ENCODE data around the gene EIF6. TPM values are rescaled to one million over a fixed set of nuclear protein-coding genes. Genes with fewer than 3 reads are reported as not detected.
A peak's percentile ranks its signal among the peaks of the same experiment; 100 is the strongest.

Gene EIF6
- total RNA-seq, 1 donor from 2014 or later, result 66.9 TPM

DNA sequence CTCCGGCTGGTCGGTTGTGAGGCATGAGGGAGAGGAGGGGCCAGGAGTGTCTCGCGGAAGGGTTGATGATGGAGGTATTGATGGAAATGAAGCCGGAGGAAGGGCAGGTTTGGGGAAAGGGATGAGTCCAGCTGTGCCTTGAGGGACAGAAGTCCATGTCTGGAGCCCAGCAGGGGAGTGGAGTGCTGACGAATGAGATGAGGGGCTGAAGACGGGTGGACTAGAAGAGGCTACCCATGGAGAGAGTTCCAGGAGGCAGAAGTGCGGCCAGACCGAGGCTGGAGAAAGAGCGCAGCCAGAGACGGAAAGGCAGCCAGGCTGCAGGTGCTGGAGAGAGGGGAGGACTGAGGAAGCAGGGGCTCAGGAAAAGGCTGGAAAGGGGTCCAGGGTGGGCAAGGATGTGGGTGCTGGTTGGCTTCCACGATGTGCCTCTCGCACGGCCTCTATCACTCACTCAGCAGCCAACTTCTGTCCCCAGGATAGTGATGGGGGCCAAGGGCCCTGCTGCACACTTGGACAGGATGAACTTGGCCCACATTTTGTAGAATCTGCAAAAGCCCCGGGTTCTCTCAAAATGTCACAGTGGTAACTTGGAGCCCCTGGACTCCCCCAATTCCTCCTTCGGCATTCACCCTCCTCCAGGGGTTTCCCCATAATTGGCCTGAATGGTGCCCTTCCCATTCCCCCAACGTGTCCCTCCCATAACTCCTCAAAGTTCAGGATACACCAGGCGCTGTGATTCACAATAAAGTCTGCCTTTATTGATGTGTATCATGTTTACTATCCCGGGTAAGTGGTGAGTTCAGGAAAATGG, 627 bp upstream of the EIF6 start:
- DNase-seq (ENCODE audit: low spot score) (no peak), ATAC-seq (no peak)
- intact Hi-C loops (cut with DNase I), result no loop called here

DNA sequence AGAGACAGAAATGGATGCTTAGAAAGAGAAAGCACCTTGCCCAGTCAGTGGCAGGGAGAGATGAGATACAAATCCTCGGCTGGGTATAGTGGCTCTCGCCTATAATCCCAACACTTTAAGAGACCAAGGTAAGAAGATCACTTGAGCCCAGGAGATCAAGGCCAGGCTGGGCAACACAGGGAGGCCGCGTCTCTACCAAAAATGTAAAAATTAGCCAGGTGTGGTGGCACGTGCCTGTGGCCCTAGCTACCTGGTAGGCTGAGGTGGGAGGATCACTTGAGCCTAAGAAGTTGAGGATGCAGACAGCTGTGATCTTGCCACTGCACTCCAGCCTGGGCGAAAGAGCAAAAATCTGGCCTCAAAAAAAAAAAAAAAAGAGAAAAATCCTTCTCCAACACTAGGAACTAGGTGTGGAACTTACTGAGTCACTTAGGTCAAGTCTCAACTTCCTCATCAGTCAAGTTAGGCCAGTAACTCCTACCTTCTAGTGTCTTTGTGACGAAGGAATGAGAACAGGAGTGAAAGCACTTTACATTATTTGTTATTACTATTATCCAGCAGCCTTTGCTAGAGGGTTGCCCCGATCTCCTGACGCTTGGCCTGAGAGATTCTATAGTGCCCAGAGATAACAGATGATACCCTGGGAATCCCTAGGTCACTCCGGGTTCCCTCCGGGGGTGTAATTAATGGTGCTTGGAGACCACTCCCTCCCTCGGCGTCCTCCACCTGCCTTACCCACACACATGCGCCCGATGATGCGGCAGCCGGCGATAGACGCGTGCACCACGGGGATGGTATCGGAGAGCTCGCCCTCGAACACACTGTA, 918 bp downstream of the EIF6 start:
- ATAC-seq, result peak; percentile 7
- no peak for DNase-seq (ENCODE audit: low spot score)
- intact Hi-C loops (cut with DNase I), result no loop called here

DNA sequence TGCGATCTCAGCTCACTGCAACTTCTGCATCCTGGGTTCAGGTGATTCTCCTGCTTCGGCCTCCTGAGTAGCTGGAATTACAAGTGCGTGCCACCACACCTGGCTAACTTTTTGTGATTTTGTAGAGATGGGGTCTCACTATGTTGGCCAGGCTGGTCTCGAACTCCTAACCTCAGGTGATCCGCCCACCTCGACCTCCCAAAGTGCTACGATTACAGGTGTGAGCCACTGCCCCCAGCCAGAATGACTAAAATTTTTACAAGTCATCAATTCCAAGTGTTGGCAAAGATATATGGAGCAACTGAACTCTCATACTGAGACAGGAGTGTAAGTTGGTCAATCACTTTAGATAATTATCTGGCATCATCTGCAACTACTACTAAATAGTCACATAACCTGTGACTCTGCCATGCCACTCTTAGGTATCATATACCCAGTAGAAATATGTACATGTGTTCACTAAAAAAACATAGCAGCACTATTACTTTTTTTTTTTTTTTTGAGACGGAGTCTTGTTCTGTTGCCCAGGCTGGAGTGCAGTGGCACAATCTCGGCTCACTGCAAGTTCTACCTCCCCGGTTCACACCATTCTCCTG, 3.0 kb downstream of the EIF6 start:
- ATAC-seq, result no peak
- intact Hi-C loops (cut with DNase I), result no loop called here
- DNase-seq (ENCODE audit: low spot score), result no peak

DNA sequence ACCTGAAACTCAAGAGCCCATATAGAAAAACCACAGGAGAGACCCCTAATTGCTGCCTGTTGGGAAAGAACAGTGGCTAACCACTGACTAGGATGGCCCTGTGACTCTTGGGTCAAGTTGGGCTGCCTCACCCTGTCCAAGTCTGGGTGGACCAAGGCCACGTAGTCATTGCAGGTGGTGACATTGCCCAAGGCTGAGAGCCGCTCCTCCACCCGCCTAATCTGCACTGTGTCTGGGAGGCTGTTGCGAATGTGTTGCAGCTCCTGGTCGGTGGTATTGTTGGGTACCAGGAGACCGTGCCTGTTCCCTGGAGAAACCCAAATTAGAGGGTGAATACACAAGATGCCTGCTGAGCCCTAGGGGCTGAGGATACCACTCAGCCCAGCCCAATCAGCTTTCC, 4.0 kb downstream of the EIF6 start:
- ATAC-seq (no peak), DNase-seq (ENCODE audit: low spot score) (no peak)
- intact Hi-C loops (cut with DNase I), result no loop called here

DNA sequence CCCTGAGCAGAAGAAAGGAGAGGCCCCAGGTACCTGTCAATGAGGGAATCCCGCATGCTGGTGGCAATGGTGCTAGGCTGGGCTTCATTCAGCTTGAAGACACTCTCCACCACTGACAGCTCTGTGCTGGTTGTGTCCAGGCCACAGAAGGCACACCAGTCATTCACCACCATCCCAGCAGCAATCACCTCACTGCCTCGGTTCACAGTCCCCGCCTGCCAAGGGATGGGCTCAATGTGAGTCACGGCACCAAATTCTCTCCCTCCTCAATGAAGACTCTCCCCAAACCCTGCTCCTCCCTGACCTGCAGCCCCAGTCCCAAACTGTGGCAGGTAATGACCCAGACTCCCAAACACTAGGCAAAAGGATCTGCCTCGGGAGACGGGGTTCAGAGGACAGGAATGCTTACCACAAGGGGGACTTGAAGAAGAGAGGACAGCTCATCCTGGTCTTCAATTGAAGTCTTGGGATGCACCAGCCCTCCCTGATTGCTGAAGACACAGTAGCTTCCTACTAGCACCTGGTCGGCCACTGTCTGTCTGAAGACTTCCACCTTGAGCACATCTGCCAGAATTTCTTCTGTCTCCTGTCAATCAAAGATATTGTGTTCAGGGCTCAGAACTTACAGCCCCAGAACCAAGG, 4.9 kb downstream of the EIF6 start:
- DNase-seq (ENCODE audit: low spot score) (no peak), ATAC-seq (no peak)
- intact Hi-C loops (cut with DNase I), result no loop called here

DNA sequence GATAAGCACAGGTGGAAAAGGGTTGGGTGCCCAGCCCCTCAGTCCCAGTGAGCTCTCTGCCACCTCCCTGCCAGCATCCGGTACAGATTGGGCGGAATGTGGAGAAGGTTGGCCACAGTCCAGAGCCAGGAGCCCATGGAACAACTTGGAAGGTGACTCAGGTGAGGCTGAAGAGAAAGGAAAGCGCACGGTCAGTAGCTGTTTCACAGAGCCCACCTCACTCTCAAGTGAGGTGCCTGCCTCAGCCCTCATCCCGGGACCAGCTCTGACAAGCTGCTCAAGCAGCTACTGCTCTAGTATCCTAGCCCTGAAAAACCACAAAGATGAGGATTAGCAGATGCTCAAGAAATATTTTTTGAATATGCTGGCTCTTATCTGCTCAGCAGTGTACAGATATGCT, 5.5 kb downstream of the EIF6 start:
- DNase-seq (ENCODE audit: low spot score), result no peak

DNA sequence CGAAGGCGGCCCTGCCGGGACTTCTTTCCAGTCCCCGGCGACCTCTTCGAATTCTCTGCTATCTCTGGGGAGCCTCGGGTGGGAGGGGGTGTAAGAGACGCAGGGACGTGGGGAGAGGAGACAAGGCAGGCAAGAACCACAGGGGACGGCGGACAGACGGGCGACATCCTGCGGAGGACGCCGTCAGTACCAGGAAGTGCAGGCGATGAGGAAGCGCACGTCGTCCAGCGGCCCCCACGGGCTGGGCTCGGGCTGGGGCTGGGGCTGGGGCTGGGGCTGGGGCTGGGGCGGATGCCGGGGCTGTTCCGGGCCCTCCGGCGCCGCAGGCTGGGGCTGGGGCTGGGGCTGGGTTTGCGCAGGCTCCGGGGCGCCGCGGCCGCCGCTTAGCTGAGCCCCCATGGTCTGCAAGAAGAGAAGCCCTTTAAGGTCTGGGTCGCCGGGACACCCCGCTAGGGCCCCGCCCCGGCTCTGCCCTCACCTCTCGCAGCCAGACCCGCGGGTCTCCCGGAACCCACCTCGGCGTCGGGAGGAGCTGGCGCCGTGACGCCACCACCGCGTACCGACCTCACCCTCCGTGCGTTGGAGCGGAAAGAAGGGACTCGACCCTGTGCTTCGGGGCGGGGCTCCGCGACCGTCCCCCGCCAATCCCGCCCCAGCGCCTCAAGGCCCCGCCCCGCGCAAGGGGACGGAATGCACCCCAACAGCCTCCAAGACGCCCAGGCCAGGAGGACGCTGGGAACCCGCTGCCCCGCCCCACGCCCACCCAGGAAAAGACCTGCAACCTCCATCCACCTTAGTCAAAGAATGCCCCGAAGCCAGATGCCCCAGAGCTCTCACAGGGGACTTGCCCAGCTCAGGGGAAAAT, 6.8 kb downstream of the EIF6 start, which contains the start of gene MMP24OS:
TSS of gene MMP24OS (minus strand) at position 592 of the 865 bp plus-strand sequence. CDS start at position 399, 193 bp downstream.
- ATAC-seq (peak; percentile 96), DNase-seq (ENCODE audit: low spot score) (peak; percentile 93)
- intact Hi-C loops (cut with DNase I), result no loop called here

More for the DNA sequence above, 5.5 kb downstream of the EIF6 start:
- ATAC-seq, result no peak
- intact Hi-C loops (cut with DNase I), result no loop called here

DNA sequence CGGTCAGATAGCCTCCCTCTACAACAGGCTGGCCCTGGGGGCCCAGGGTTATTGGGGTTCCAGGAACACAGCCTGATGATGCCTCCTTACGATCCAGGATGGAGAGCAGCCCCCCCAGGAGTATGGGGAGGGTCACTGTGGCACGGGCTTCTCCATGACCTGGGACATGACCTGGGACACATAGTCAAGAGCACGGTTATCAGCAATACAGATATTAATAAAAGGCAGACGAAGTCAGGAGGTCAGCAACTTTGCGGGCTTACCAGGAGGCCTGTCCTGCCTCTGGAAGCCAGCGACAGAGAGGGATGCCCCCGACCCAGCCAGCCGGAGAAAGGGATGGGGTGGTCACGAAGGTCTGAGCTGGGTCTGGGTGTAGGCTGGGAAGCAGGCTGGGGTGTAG, 7.4 kb downstream of the EIF6 start:
- DNase-seq (ENCODE audit: low spot score), result no peak
- ATAC-seq, result no peak
- intact Hi-C loops (cut with DNase I), result no loop called here

DNA sequence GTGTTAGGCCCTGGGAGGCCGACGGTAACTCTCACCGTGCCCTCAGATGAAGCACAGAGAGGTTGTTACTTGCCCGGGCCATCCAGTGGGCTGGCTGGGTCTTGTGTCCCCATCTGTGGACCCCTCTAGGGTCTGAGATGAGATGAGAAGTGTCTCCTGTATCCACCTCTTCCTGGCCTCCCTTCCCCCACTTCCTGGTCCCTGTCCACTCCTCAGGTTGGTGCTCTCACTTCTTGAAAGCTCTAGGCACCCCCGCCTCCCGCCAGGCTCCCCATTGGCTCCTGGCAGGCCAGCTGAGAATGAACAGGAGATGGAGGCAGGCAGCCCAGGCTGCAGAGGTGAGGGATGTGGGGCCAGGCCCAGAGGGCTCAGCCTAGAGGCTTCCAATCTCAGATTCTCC, 8.2 kb downstream of the EIF6 start:
- DNase-seq (ENCODE audit: low spot score), result no peak
- no peak for ATAC-seq
- intact Hi-C loops (cut with DNase I), result no loop called here

DNA sequence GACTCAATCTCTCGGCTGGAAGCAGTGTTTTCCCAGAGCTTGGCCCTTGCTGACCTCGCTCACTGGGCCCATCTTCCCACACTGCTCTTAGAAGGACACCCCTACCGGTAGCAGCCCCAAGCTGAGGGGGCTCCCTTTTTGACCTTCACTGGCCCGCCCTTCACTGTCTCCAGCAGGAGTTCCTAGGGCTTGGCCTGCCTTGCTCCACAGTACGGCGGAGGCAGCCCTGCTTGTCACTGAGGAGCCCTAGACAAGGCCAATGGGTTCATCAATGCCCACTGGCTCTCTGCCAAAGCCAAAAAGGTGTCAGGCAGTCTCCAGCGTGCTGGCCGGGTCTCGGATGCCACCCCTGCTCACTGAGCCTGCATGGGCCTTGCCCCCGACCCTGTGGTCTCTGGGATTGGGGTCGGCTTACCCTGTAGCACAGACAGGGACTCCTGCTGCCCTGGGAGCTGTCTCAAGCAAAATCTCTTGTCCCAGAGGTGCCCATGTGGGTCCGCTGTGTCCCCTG, 8.8 kb downstream of the EIF6 start:
- DNase-seq (ENCODE audit: low spot score), result no peak

DNA sequence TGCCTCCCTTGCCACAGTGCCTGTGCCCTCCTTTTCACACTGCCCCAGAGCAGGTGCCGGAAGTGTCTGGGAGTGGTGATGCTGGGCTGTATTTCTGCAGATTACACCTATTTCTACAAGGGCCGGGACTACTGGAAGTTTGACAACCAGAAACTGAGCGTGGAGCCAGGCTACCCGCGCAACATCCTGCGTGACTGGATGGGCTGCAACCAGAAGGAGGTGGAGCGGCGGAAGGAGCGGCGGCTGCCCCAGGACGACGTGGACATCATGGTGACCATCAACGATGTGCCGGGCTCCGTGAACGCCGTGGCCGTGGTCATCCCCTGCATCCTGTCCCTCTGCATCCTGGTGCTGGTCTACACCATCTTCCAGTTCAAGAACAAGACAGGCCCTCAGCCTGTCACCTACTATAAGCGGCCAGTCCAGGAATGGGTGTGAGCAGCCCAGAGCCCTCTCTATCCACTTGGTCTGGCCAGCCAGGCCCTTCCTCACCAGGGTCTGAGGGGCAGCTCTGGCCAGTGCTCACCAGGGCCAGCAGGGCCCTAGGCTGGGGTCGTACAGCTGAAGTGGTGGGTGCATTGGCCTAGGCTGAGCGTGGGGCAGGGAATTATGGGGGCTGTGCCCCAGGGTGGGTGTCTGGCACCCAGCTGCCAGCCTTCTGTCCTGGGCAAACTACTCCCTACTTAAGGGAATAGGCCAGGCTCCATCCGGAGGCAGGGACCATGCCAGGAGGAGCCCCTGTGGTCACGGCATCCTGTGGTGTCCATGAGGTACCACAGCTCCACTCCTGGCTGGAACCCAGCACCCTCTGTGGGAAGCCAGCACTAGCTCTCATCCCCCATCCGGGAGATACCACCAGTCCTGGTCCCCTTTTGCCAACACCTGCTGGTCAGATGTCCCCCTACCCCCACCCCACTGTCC, 10.1 kb downstream of the EIF6 start:
- intact Hi-C loops (cut with DNase I), result no loop called here
- DNase-seq (ENCODE audit: low spot score) (no peak), ATAC-seq (no peak)

More for the DNA sequence above, 8.8 kb downstream of the EIF6 start:
- intact Hi-C loops (cut with DNase I), result no loop called here
- ATAC-seq, result no peak

DNA sequence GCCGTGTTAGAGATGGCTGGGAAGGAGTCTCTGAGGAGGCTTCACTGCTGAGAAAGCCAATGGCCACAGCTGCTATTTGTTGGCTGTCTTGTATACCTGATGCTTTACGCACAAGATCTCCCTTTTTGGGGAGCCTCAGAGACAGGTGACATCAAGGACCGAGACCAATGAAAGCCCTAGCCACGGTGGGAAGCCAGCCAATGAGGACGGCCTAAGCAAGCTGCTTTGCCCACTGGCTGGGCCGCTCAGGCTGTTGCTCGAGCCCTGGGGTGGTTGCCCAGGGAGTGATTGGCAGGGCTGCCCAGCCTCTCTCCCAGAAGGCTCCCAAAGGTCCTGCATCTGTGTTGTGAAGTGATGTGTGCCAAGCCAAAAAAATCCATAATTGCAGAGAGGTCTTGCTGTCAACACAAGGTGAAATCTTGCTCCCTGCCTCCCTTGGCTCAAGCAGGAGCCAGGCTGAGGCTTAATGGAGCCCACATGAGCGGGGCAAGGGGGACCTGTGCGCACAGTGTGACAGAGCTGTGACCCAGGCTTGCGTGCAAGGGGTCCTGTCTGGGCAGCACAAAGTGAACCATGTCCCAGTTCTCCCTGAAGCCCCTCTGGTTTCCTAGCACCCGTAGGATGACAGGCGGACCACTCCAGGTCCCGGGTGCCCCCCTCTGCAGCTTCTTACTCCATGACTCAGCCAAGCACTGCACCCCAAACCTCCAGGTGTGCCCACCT, 11.0 kb downstream of the EIF6 start:
- ATAC-seq (no peak), DNase-seq (ENCODE audit: low spot score) (no peak)
- intact Hi-C loops (cut with DNase I), result no loop called here

DNA sequence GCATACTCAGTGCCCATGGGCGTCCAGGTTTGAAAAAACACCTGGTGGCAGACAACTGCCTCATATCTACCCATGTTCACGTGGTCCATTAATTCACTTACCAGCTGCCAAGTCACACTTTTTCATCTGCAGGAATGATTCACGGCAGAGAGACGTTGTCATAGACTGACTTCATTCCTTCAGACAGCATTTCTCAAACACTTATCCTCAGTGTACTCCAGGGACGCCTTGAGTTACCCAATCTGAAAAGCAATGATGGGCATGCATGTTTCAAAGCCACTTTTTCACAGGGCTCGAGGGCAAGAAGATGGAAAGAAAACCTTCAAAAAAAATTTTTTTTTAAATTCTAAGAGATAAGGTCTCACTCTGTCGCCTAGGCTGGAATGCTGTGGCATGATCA, 12.7 kb downstream of the EIF6 start:
- intact Hi-C loops (cut with DNase I), result no loop called here
- ATAC-seq (no peak), DNase-seq (ENCODE audit: low spot score) (no peak)

DNA sequence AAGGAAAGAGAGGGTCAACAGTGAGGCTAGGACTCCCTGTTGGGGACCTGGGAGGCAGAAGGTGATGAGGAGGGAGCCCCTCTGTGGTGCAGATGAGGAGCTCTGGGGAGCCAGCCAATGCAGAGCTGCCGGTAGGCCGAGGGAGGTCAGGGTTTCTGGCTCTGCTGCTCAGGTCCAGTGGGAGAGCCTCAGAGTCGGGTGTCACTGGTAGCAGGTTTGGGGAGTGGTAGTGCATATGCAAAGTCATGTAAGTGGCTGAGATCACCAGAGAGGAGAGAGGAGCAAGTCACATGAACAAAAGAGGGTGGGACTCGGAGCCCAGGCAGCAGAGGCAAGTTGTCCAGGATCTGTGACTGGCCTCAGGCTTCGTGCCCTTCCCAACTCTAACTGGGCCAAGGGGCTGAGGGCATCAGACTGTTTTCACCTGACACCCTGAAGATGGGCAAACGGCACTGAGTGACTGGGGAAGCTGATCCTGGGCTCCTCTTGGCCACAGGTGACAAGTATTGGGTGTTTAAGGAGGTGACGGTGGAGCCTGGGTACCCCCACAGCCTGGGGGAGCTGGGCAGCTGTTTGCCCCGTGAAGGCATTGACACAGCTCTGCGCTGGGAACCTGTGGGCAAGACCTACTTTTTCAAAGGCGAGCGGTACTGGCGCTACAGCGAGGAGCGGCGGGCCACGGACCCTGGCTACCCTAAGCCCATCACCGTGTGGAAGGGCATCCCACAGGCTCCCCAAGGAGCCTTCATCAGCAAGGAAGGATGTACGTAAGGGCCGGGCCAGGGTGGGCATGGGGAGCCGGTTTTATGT, 13.3 kb downstream of the EIF6 start:
- intact Hi-C loops (cut with DNase I), result no loop called here
- ATAC-seq (no peak), DNase-seq (ENCODE audit: low spot score) (no peak)

DNA sequence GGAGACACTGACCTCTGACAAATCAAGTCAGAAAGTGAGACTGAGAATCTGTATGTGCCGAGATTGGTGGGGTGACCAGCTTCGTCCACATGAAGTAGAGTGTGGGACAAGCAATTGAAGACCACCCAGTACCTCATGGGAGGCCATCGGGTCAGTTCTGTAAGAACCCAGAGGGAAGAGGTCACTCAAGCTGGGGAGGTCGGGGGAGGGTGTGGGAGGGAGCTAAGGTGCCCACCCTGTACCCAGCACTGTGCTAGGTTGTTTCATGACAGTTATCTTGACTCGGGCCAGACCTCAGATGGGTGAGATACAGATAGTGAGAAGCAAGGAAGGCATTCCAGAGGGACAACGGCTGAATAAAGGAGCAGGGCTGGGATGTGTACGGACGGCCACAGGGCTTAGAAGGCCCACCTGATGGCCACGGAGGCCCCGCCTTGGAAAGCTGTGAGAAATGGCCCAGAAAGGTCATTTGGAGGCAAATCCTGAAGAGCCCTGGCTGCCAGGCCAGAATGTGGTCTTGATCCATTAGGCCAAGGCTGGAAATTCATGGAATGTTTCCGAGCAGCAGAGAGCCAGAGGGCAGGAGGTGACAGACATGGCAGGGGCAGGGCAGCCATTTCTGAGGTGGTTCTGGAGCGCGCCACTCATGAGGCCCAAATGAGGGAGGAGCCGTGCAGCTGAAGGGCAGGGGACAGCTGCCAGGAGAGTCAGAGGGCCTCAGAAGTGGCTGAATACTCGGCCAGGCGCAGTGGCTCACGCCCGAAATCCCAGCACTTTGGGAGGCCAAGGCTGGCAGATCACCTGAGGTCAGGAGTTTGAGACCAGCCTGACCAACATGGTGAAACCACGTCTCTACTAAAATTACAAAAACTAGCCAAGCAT, 14.3 kb downstream of the EIF6 start:
- ATAC-seq, result no peak
- intact Hi-C loops (cut with DNase I), result no loop called here
- DNase-seq (ENCODE audit: low spot score), result no peak

Data from sciatic nerve (tissue), 2 donors.